GM12878 (cell line): ENCODE results near the gene NDUFB2. TPM values are rescaled to one million over a fixed set of nuclear protein-coding genes. Genes with fewer than 3 reads are reported as not detected.

Experiments used
- ATAC-seq: fragments of 200-7000 bp; cut with Tn5 transposase; 3 replicates; pipeline ENCODE4 v1.9.1; 2020; ENCODE audit warnings: mild to moderate bottlenecking, moderate library complexity
- BruUV-seq: library from RNA; stranded (reverse); fragments of 400-500 nt; replicated peaks from 2 replicates; lab custom pipeline; 2021; lab: Mats Ljungman, UMichigan
- CTCF ChIA-PET: fragments of 300-600 bp; sonication (Branson Sonifier 250); formaldehyde crosslinking; extraction: SDS; loops from one replicate; lab custom pipeline; 2021; ENCODE audit warnings: inconsistent platforms; lab: Yijun Ruan, JAX
- POLR2A ChIA-PET: fragments of 350-600 bp; formaldehyde crosslinking; extraction: SDS; loops from one replicate; lab custom pipeline; 2021; ENCODE audit warnings: inconsistent platforms; lab: Charles Lee
- RAD21 ChIA-PET: fragments of 300-600 bp; sonication (Branson Sonifier 250); formaldehyde crosslinking; loops from one replicate; lab custom pipeline; 2023; ENCODE audit warnings: antibody characterized with exemption; ENCODE audit not compliant: unreplicated experiment; lab: Charles Lee
- SMC1A ChIA-PET: fragments of 300-600 bp; sonication (Branson Sonifier 250); formaldehyde crosslinking; loops from one replicate; lab custom pipeline; 2023; ENCODE audit not compliant: unreplicated experiment, uncharacterized antibody; lab: Charles Lee
- DNase-seq: peaks from one replicate; pipeline ENCODE4 v3.0.0-alpha.2; 2011; ENCODE audit warnings: low read depth, low spot score
- FAIRE-seq: peaks from 3 replicates; lab custom pipeline; 2011; peaks lifted over from hg19 to GRCh38; lab: Jason Lieb, UNC
- H2AFZ ChIP-seq: 2 replicates; pipeline ENCODE4 v1.6.0; 2011; ENCODE audit warnings: low read depth, low read length, control low read depth; ENCODE audit not compliant: control insufficient read depth
- H3K27ac ChIP-seq: 2 replicates; pipeline ENCODE4 v1.5.1; 2011; ENCODE audit warnings: control low read depth; ENCODE audit not compliant: control insufficient read depth, insufficient read depth
- H3K27me3 ChIP-seq, 2 experiments: replicated peaks in 1 of 2; 2 replicates each; pipeline versions ENCODE4 v1.6.0 to v1.6.1; 2011; ENCODE audit warnings: low read length in 1 of 2; ENCODE audit not compliant: control insufficient read depth in 2 of 2, insufficient read depth in 2 of 2
- H3K36me3 ChIP-seq, 2 experiments: 2 replicates each; pipeline ENCODE4 v1.5.1; 2011; ENCODE audit warnings: low read length in 1 of 2; ENCODE audit not compliant: control insufficient read depth in 2 of 2, insufficient read depth in 2 of 2
- H3K4me1 ChIP-seq: 2 replicates; pipeline ENCODE4 v1.6.1; 2011; ENCODE audit warnings: mild to moderate bottlenecking, low read length, moderate library complexity, mixed read lengths; ENCODE audit not compliant: control insufficient read depth, insufficient read depth
- H3K4me2 ChIP-seq: 2 replicates; pipeline ENCODE4 v1.6.0; 2011; ENCODE audit warnings: control low read depth; ENCODE audit not compliant: control insufficient read depth, insufficient read depth
- H3K4me3 ChIP-seq: fragments of 200-600 bp; sonication (generic); 2 replicates; pipeline ENCODE4 v1.5.1; 2016
- H3K79me2 ChIP-seq: 2 replicates; pipeline ENCODE4 v1.6.0; 2011; ENCODE audit warnings: low read length; ENCODE audit not compliant: control insufficient read depth, insufficient read depth
- H3K9ac ChIP-seq: 2 replicates; pipeline ENCODE4 v1.8.0; 2011; ENCODE audit warnings: low read length, control low read depth, mixed read lengths; ENCODE audit not compliant: control insufficient read depth, insufficient read depth
- H3K9me3 ChIP-seq: replicated peaks from 3 replicates; pipeline ENCODE4 v1.5.1; 2011; ENCODE audit warnings: mild to moderate bottlenecking, low read length; ENCODE audit not compliant: control insufficient read depth, insufficient read depth
- H4K20me1 ChIP-seq: 2 replicates; pipeline ENCODE4 v1.6.0; 2011; ENCODE audit not compliant: control insufficient read depth, insufficient read depth
- CUX1 ChIP-seq: IDR thresholded peaks from 2 replicates; pipeline ENCODE4 v1.6.1; 2012; ENCODE audit warnings: improper control_type of control experiment, low read depth, low read length; ENCODE audit not compliant: insufficient replicate concordance
- NFYA ChIP-seq: IDR thresholded peaks from 2 replicates; pipeline ENCODE4 v1.6.1; 2011; ENCODE audit warnings: low read depth, mild to moderate bottlenecking, low read length, improper control_type of control experiment, borderline replicate concordance
- REST ChIP-seq: IDR thresholded peaks from 2 replicates; pipeline ENCODE4 v1.6.1; 2012; ENCODE audit warnings: mild to moderate bottlenecking, low read depth, low read length
- WGBS: methylation state at CpG from one replicate; pipeline ENCODE4 v1.1.6; 2016; ENCODE audit warnings: low lambda C conversion rate; ENCODE audit not compliant: insufficient replicate concordance, insufficient coverage; ENCODE audit errors: missing lambda C conversion rate; 5-methylcytosine and 5-hydroxymethylcytosine counted together
- in situ Hi-C: fragments of 300-500 bp; cut with MboI; formaldehyde crosslinking; loops from 9 replicates; pipeline ENCODE4 v1.14.3; 2018; ENCODE audit warnings: mixed read lengths
- intact Hi-C: fragments of 100-400 bp; cut with micrococcal nuclease; formaldehyde crosslinking; loops from one replicate; pipeline ENCODE4 v1.14.2; 2022; ENCODE audit not compliant: unreplicated experiment
- polyA plus RNA-seq, 11 experiments: library from polyadenylated mRNA; depleted of rRNA in 4 of 11; unstranded in 6 of 11; stranded (reverse) in 5 of 11; fragments of >200 nt; fragmentation: Nextera tagmentation in 4 of 11; fragmentation: Illumina TruSeq in 1 of 11; extraction: Ambion mirVana in 4 of 11; extraction: Trizol in 1 of 11; gene quantifications; 1 replicate in 1 of 11; 2 replicates in 10 of 11; pipeline versions ENCODE4 v1.2.1 to v1.2.3, GENCODE V29; 2011 to 2016; ENCODE audit warnings: inconsistent platforms in 2 of 11, missing spikeins in 2 of 11, low read depth in 1 of 11
- total RNA-seq, 4 experiments: library from RNA; depleted of rRNA in 3 of 4; stranded (reverse); fragments of >200 nt in 3 of 4; fragmentation: Illumina TruSeq in 1 of 4; extraction: Trizol in 1 of 4; gene quantifications; 2 replicates each; pipeline versions ENCODE4 v1.2.1 to v1.2.3, GENCODE V29; 2013 to 2021
- TF ChIP-seq, protein P1 (sequence below): fragments of 450-650 bp; formaldehyde crosslinking; IDR thresholded peaks from 2 replicates; pipeline ENCODE4 v1.4.0; 2022; ENCODE audit warnings: mild to moderate bottlenecking, moderate library complexity

NDUFB2 gene
- total and polyA plus RNA-seq, 10 of the 15 experiments (the other 5 are each of a cell fraction or from before 2014, with no cell fraction given) = 109 to 1,236 (median 323) TPM

GRCh38 chr7:140678081-140678815, 18.3 kb upstream of the NDUFB2 start:
- H3K79me2 ChIP-seq = no peaks in the 10 kb centered on the region; the same call in 1 of the 2 replicates
- BruUV-seq = no TSS peak
- FAIRE-seq (no peak), ATAC-seq (no peak), DNase-seq (no peak)
- H3K4me1 ChIP-seq = peaks cover 34% of the 10 kb centered on the region
- in situ Hi-C loops (loop anchor here (10.0 kb wide), 1 partner anchor 337 kb away; the partner anchor contains the start of gene MRPS33), intact Hi-C loops (loop anchor here (5.0 kb wide), 1 partner anchor 244 kb away; the partner anchor contains the start of gene BRAF)
- SMC1A ChIA-PET = interaction anchor here (1.3 to 4.4 kb wide), 3 partner anchors 8 to 335 kb away, joined by 3 to 57 read pairs (median 6); partner anchors contain the start of gene MRPS33
- no peak overlapping the region for H3K27ac ChIP-seq
- CTCF ChIA-PET = interaction anchor here (0.6 to 5.6 kb wide), 4 partner anchors 14 to 1296 kb away, joined by 3 to 88 read pairs (median 14); partner anchors contain the start of gene MRPS33
- H2AFZ ChIP-seq = no peak overlapping the region
- no peak overlapping the region for H3K4me2 ChIP-seq
- H3K27me3 ChIP-seq = no peaks in the 10 kb centered on the region
- POLR2A ChIA-PET = no interaction called here
- H3K9me3 ChIP-seq = no peaks in the 10 kb centered on the region
- H3K9ac ChIP-seq = no peak overlapping the region
- H4K20me1 ChIP-seq = no peaks in the 10 kb centered on the region
- 95% methylated on average over 20 of the region's 20 CpGs for WGBS
- RAD21 ChIA-PET = no interaction called here
- H3K4me3 ChIP-seq = no peak overlapping the region
- 0 out of 4 replicates have a peak, but pooled peaks cover 0 to 3% of the 10 kb centered on the region in 2 experiments for H3K36me3 ChIP-seq
- no peak for TF ChIP-seq REST
- no peak for TF ChIP-seq NFYA
- TF ChIP-seq, protein P1, sequence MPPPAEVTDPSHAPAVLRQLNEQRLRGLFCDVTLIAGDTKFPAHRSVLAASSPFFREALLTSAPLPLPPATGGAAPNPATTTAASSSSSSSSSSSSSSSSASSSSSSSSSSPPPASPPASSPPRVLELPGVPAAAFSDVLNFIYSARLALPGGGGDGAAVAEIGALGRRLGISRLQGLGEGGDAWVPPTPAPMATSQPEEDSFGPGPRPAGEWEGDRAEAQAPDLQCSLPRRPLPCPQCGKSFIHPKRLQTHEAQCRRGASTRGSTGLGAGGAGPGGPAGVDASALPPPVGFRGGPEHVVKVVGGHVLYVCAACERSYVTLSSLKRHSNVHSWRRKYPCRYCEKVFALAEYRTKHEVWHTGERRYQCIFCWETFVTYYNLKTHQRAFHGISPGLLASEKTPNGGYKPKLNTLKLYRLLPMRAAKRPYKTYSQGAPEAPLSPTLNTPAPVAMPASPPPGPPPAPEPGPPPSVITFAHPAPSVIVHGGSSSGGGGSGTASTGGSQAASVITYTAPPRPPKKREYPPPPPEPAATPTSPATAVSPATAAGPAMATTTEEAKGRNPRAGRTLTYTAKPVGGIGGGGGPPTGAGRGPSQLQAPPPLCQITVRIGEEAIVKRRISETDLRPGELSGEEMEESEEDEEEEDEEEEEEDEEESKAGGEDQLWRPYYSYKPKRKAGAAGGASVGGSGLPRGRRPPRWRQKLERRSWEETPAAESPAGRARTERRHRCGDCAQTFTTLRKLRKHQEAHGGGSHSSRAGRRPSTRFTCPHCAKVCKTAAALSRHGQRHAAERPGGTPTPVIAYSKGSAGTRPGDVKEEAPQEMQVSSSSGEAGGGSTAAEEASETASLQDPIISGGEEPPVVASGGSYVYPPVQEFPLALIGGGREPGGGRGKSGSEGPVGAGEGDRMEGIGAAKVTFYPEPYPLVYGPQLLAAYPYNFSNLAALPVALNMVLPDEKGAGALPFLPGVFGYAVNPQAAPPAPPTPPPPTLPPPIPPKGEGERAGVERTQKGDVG (CRISPR knock-in tag) = no peak
- no peak for TF ChIP-seq CUX1
